ENCODE results near the gene EPHB4.

GRCh38 chr7:100789055-100789454 lies 38.3 kb downstream of the EPHB4 start:
- TF ChIP-seq CTCF (IDR thresholded peaks at IDR 0.05) (no peak), POLR2AphosphoS5 (IDR thresholded peaks at IDR 0.05) (no peak), POLR2A (IDR thresholded peaks at IDR 0.05) (no peak)
